ENCODE data around the gene BYSL. TPM values are rescaled to one million over a fixed set of nuclear protein-coding genes. Genes with fewer than 3 reads are reported as not detected.

The BYSL gene
- total and polyA plus RNA-seq, 10 of the 15 experiments (the other 5 are each of a cell fraction or from before 2014, with no cell fraction given), result 12.6 to 51.1 (median 33.0) TPM

GRCh38 chr6:41878246-41878645, 43.1 kb upstream of the BYSL start:
- no peaks in the 10 kb centered on the region for H3K36me3 ChIP-seq (ENCODE audit: control insufficient read depth in 2 of 2, insufficient read depth in 2 of 2, low read length in 1 of 2)
- ChIA-PET POLR2A (no interaction called here), RAD21 (ENCODE audit: unreplicated experiment) (no interaction called here), SMC1A (ENCODE audit: uncharacterized antibody, unreplicated experiment) (no interaction called here), CTCF (interaction anchor here (0.6 to 1.7 kb wide), 2 partner anchors 31 to 584 kb away, joined by 4 to 5 read pairs; no protein-coding TSS in a partner anchor)
- H3K27ac ChIP-seq (ENCODE audit: control insufficient read depth, insufficient read depth), result no peak overlapping the region
- no peaks in the 10 kb centered on the region for H3K79me2 ChIP-seq (ENCODE audit: control insufficient read depth, insufficient read depth, low read length)
- intact Hi-C loops (cut with micrococcal nuclease; ENCODE audit: unreplicated experiment), result no loop called here
- FAIRE-seq (no peak), DNase-seq (ENCODE audit: low read depth, low spot score) (no peak), ATAC-seq (no peak)
- no TSS peak for BruUV-seq (replicated peaks)
- TF ChIP-seq TCF3 (IDR thresholded peaks at IDR 0.05; ENCODE audit: borderline replicate concordance, insufficient read depth, low read depth, low read length) (no peak), ZNF622 (IDR thresholded peaks at IDR 0.05) (no peak), BMI1 (IDR thresholded peaks at IDR 0.05; ENCODE audit: borderline replicate concordance) (no peak), ATF2 (IDR thresholded peaks at IDR 0.05; ENCODE audit: low read length) (no peak), EGR1 (IDR thresholded peaks at IDR 0.05; ENCODE audit: borderline replicate concordance in 1 of 2, low read depth in 2 of 2, low read length in 2 of 2) (no peak), ASH2L (IDR thresholded peaks at IDR 0.05; ENCODE audit: borderline replicate concordance, low read depth) (no peak), MLLT1 (IDR thresholded peaks at IDR 0.05) (no peak), ESRRA (IDR thresholded peaks at IDR 0.05; ENCODE audit: low read length) (no peak)
- no peaks in the 10 kb centered on the region for H3K27me3 ChIP-seq (replicated peaks in 1 of 2; ENCODE audit: control insufficient read depth in 2 of 2, insufficient read depth in 2 of 2, low read length in 1 of 2)
- no peak overlapping the region for H3K9ac ChIP-seq (ENCODE audit: control insufficient read depth, insufficient read depth, low read length)
- no peak overlapping the region for H2AFZ ChIP-seq (ENCODE audit: control insufficient read depth, low read depth, low read length)
- no peaks in the 10 kb centered on the region for H3K9me3 ChIP-seq (replicated peaks; ENCODE audit: control insufficient read depth, insufficient read depth, low read length)
- no peak overlapping the region for H3K4me3 ChIP-seq
- no peaks in the 10 kb centered on the region for H3K4me1 ChIP-seq (ENCODE audit: control insufficient read depth, insufficient read depth, low read length)
- WGBS (ENCODE audit: insufficient coverage, insufficient replicate concordance, low lambda C conversion rate, missing lambda C conversion rate), result 97% methylated on average over 2 of the region's 2 CpGs
- in situ Hi-C loops (cut with MboI), result no loop called here
- H4K20me1 ChIP-seq (ENCODE audit: control insufficient read depth, insufficient read depth), result no peaks in the 10 kb centered on the region
- H3K4me2 ChIP-seq (ENCODE audit: control insufficient read depth, insufficient read depth), result no peak overlapping the region

Measured in GM12878 (cell line).